Endodermal cell (in vitro differentiated cells): ENCODE data around the gene NMD3. TPM values are rescaled to one million over a fixed set of nuclear protein-coding genes. Genes with fewer than 3 reads are reported as not detected.
"Not testable (repeated sequence)": the region's sequence is repeated elsewhere in the genome, so short reads cannot be mapped to it uniquely, and the experiment has no call there.

ENCODE experiments used
- DNase-seq: peaks from one replicate; pipeline ENCODE4 v3.0.0-alpha.2; 2017
- H3K27ac ChIP-seq: 2 replicates; pipeline ENCODE4 v1.5.1; 2013; ENCODE audit warnings: mild to moderate bottlenecking, low read depth, low read length, moderate library complexity
- H3K27me3 ChIP-seq: 2 replicates; pipeline ENCODE4 v1.6.1; 2013; ENCODE audit warnings: mild to moderate bottlenecking, low read length, moderate library complexity; ENCODE audit not compliant: insufficient read depth, control insufficient read depth, poor library complexity, severe bottlenecking
- H3K36me3 ChIP-seq: 2 replicates; pipeline ENCODE4 v1.7.0; 2013; ENCODE audit warnings: mild to moderate bottlenecking, low read length, moderate library complexity; ENCODE audit not compliant: control insufficient read depth, insufficient read depth
- H3K4me1 ChIP-seq: one replicate; pipeline ENCODE4 v1.7.0; 2013; ENCODE audit warnings: low read length; ENCODE audit not compliant: control insufficient read depth, insufficient read depth
- H3K4me3 ChIP-seq: 2 replicates; pipeline ENCODE4 v1.5.1; 2013; ENCODE audit warnings: mild to moderate bottlenecking, low read length, moderate library complexity
- H3K9ac ChIP-seq: 2 replicates; pipeline ENCODE4 v1.6.1; 2013; ENCODE audit warnings: mild to moderate bottlenecking, low read length, moderate library complexity; ENCODE audit not compliant: poor library complexity, severe bottlenecking; ENCODE audit errors: extremely low read depth
- H3K9me3 ChIP-seq: 2 replicates; pipeline ENCODE4 v1.6.1; 2013; ENCODE audit warnings: mild to moderate bottlenecking, low read length, moderate library complexity; ENCODE audit not compliant: control insufficient read depth
- H3K27ac Mint-ChIP-seq: 2 replicates; pipeline ENCODE4 v1.8.0; 2020; ENCODE audit warnings: mixed read lengths
- H3K27me3 Mint-ChIP-seq: 2 replicates; pipeline ENCODE4 v1.8.0; 2021; ENCODE audit warnings: mild to moderate bottlenecking, mixed read lengths; ENCODE audit not compliant: insufficient read depth
- H3K36me3 Mint-ChIP-seq: 2 replicates; pipeline ENCODE4 v1.8.0; 2020; ENCODE audit warnings: low read depth, mixed read lengths
- H3K4me1 Mint-ChIP-seq: 2 replicates; pipeline ENCODE4 v1.8.0; 2020; ENCODE audit warnings: mixed read lengths
- H3K4me3 Mint-ChIP-seq: 2 replicates; pipeline ENCODE4 v1.8.0; 2020; ENCODE audit warnings: mild to moderate bottlenecking, moderate library complexity, mixed read lengths
- H3K9me3 Mint-ChIP-seq: 2 replicates; pipeline ENCODE4 v1.8.0; 2020; ENCODE audit warnings: mild to moderate bottlenecking, mixed read lengths
- WGBS, 2 experiments: methylation state at CpG; one replicate each; pipeline versions ENCODE4 v1.1.5 to v1.1.7; 2013; ENCODE audit warnings: missing lambda C conversion rate in 2 of 2, mixed read lengths in 1 of 2; ENCODE audit not compliant: insufficient coverage in 1 of 2, insufficient read length in 1 of 2; 5-methylcytosine and 5-hydroxymethylcytosine counted together
- total RNA-seq, 2 donors: library from RNA; stranded (reverse); fragmentation: NEBNext Ultra II Directional in 1 of 2; extraction: Animal tissue kit (Norgen Biotek cat#: 25700) in 1 of 2; gene quantifications; 2 replicates in 1 of 2; 3 replicates in 1 of 2; pipeline ENCODE4 v1.2.1, GENCODE V29; 2021
- TF ChIP-seq, protein P1 (sequence below): fragments of 200-600 bp; sonication (generic); conservative IDR thresholded peaks from 2 replicates; pipeline ENCODE4 v1.5.0; 2021; ENCODE audit warnings: antibody characterized with exemption, mild to moderate bottlenecking

Gene NMD3
- total RNA-seq, 2 donors from 2014 or later, result 47.1 to 48.3 TPM

GRCh38 chr3:161175506-161175905 is 45.6 kb upstream of the NMD3 start:
- H3K36me3 Mint-ChIP-seq, result no peaks in the 10 kb centered on the region
- no peak overlapping the region for H3K27ac Mint-ChIP-seq
- H3K9me3 Mint-ChIP-seq, result peaks cover 6% of the 10 kb centered on the region
- H3K27me3 ChIP-seq, result no peaks in the 10 kb centered on the region
- peaks cover 3% of the 10 kb centered on the region for H3K4me1 Mint-ChIP-seq
- H3K27ac ChIP-seq, result no peak overlapping the region
- no peaks in the 10 kb centered on the region for H3K4me1 ChIP-seq
- no peaks in the 10 kb centered on the region for H3K27me3 Mint-ChIP-seq
- DNase-seq, result no peak
- TF ChIP-seq, protein P1, sequence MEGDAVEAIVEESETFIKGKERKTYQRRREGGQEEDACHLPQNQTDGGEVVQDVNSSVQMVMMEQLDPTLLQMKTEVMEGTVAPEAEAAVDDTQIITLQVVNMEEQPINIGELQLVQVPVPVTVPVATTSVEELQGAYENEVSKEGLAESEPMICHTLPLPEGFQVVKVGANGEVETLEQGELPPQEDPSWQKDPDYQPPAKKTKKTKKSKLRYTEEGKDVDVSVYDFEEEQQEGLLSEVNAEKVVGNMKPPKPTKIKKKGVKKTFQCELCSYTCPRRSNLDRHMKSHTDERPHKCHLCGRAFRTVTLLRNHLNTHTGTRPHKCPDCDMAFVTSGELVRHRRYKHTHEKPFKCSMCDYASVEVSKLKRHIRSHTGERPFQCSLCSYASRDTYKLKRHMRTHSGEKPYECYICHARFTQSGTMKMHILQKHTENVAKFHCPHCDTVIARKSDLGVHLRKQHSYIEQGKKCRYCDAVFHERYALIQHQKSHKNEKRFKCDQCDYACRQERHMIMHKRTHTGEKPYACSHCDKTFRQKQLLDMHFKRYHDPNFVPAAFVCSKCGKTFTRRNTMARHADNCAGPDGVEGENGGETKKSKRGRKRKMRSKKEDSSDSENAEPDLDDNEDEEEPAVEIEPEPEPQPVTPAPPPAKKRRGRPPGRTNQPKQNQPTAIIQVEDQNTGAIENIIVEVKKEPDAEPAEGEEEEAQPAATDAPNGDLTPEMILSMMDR, result no peak
- 70 to 100% methylated on average over 1 of the region's 1 CpG for WGBS, 2 experiments
- no peak overlapping the region for H3K9ac ChIP-seq
- H3K4me3 Mint-ChIP-seq, result no peak overlapping the region
- no peaks in the 10 kb centered on the region for H3K36me3 ChIP-seq
- no peak overlapping the region for H3K4me3 ChIP-seq
- H3K9me3 ChIP-seq, result no peaks in the 10 kb centered on the region

DNA sequence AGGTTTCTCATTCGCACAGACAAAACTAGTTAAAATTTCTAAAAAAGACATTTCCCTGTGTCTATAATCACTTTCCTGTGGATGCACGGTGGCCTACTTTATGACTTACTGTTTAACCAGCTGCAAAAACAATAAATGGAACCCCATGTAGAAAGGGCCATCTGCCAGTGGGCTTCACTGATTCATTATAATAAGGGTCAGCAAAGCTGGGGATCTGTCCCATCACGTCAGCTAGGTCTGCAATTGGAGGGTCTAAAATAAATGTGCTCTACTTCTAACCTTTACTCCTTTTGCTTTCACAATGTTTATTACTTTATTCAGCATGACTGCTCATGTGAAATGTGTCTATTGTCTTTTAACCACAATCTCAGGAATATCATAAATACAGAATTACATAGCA is 43.1 kb upstream of the NMD3 start:
- DNase-seq, result no peak
- Histone ChIP-seq H3K36me3 (no peaks in the 10 kb centered on the region), H3K9me3 (no peaks in the 10 kb centered on the region), H3K4me3 (no peak overlapping the region), H3K4me1 (peaks cover 3% of the 10 kb centered on the region), H3K27ac (no peak overlapping the region), H3K9ac (no peak overlapping the region), H3K27me3 (no peaks in the 10 kb centered on the region)
- TF ChIP-seq, protein P1, result no peak
- H3K4me1 Mint-ChIP-seq, result peaks cover 6% of the 10 kb centered on the region
- peaks cover 12% of the 10 kb centered on the region for H3K9me3 Mint-ChIP-seq
- WGBS, 2 experiments, result 88 to 91% methylated on average over 3 of the region's 3 CpGs
- no peak overlapping the region for H3K27ac Mint-ChIP-seq
- no peaks in the 10 kb centered on the region for H3K36me3 Mint-ChIP-seq
- no peak overlapping the region for H3K4me3 Mint-ChIP-seq
- H3K27me3 Mint-ChIP-seq, result no peaks in the 10 kb centered on the region

GRCh38 chr3:161181371-161181770 is 39.7 kb upstream of the NMD3 start:
- not testable (repeated sequence) for H3K36me3 Mint-ChIP-seq, H3K4me1 ChIP-seq, H3K27me3 ChIP-seq, H3K27ac ChIP-seq, H3K9ac ChIP-seq, H3K27me3 Mint-ChIP-seq, H3K36me3 ChIP-seq, H3K27ac Mint-ChIP-seq, DNase-seq, H3K9me3 ChIP-seq, H3K4me1 Mint-ChIP-seq, H3K4me3 Mint-ChIP-seq, H3K9me3 Mint-ChIP-seq
- H3K4me3 ChIP-seq, result peak overlapping the region; percentile 10
- WGBS, 2 experiments, result 75 to 100% methylated on average over 1 of the region's 1 CpG

DNA sequence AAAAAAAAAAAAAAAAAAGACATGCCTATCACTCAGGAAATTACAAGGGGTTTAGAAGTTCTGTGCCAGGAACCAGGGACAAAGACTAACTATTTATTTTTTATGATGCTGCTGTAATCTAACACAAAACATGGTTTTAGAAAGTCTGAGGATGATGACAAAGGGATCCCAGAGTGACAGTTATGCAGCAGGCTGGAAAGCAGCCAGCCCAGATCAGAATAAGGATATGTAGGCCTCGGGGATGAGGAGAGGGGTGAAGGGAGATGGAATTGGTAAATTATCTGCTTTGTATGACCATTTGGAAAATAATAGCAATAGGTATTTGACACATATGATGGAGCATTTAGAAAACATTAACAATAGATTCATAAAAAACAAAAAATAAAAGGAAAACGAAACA is 34.1 kb upstream of the NMD3 start:
- Mint-ChIP-seq H3K36me3 (no peaks in the 10 kb centered on the region), H3K4me3 (no peak overlapping the region), H3K9me3 (no peaks in the 10 kb centered on the region), H3K27ac (no peak overlapping the region), H3K4me1 (no peaks in the 10 kb centered on the region), H3K27me3 (peaks cover 2% of the 10 kb centered on the region)
- 91% methylated on average over 2 of the region's 2 CpGs; no CpG with 5 or more reads in 1 of the 2 experiments for WGBS, 2 experiments
- H3K36me3 ChIP-seq, result no peaks in the 10 kb centered on the region
- no peaks in the 10 kb centered on the region for H3K27me3 ChIP-seq
- TF ChIP-seq, protein P1, result no peak
- H3K4me3 ChIP-seq, result no peak overlapping the region
- H3K27ac ChIP-seq, result no peak overlapping the region
- H3K4me1 ChIP-seq, result no peaks in the 10 kb centered on the region
- H3K9me3 ChIP-seq, result no peaks in the 10 kb centered on the region
- H3K9ac ChIP-seq, result no peak overlapping the region
- DNase-seq, result no peak
